Gastroesophageal sphincter (tissue), 3 donors: ENCODE measurements around the gene FKBP15.

Source experiments
- POLR2A ChIP-seq, 2 donors: fragments of 450-650 bp; IDR thresholded peaks; one replicate each; pipeline ENCODE4 v1.6.1; 2017; ENCODE audit warnings: antibody characterized with exemption in 2 of 2, mild to moderate bottlenecking in 2 of 2, moderate library complexity in 1 of 2
- TF ChIP-seq, protein P1 (sequence below), 4 experiments: fragments of 200-600 bp in 2 of 4; fragments of 450-650 bp in 2 of 4; sonication (generic) in 1 of 4; IDR thresholded peaks; one replicate each; pipeline ENCODE4 v1.5.1; 2017 to 2019; ENCODE audit warnings: antibody characterized with exemption in 4 of 4, mild to moderate bottlenecking in 2 of 4, moderate library complexity in 2 of 4

DNA sequence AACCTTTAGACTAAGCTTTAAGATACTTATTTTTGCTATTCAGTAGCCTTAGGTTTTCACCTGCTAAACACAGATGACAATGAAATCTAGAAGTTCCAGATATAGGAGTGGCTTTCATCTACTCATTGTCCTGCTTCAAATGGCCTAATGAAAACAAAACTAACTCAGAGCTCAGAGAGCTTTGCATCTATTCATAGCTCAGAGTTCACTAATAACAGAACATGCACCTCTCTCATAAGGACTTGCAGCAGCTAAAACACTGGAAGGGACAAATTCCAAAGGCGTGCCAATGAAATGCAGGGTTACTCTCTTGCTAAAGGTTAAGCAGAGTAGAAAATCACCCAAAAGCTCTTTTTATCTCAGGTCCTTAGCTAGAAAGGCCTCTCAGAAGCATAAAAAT lies 41.2 kb downstream of the FKBP15 start:
- TF ChIP-seq, protein P1, sequence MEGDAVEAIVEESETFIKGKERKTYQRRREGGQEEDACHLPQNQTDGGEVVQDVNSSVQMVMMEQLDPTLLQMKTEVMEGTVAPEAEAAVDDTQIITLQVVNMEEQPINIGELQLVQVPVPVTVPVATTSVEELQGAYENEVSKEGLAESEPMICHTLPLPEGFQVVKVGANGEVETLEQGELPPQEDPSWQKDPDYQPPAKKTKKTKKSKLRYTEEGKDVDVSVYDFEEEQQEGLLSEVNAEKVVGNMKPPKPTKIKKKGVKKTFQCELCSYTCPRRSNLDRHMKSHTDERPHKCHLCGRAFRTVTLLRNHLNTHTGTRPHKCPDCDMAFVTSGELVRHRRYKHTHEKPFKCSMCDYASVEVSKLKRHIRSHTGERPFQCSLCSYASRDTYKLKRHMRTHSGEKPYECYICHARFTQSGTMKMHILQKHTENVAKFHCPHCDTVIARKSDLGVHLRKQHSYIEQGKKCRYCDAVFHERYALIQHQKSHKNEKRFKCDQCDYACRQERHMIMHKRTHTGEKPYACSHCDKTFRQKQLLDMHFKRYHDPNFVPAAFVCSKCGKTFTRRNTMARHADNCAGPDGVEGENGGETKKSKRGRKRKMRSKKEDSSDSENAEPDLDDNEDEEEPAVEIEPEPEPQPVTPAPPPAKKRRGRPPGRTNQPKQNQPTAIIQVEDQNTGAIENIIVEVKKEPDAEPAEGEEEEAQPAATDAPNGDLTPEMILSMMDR (IDR thresholded peaks at IDR 0.05): no peak
- TF ChIP-seq POLR2A (IDR thresholded peaks at IDR 0.05): no peak
